HUDEP-2 (cell line): ENCODE data around the gene FNBP1.
A peak's percentile ranks its signal among the peaks of the same experiment; 100 is the strongest.
"Not testable (repeated sequence)": the region's sequence is repeated elsewhere in the genome, so short reads cannot be mapped to it uniquely, and the experiment has no call there.

Experiments
- DNase-seq, 76 experiments: peaks; one replicate each; lab custom pipeline; 2025; ENCODE audit not compliant: unreplicated experiment in 76 of 76; lab: John Stamatoyannopoulos, UW

Gene FNBP1

GRCh38 chr9:129899620-129900019, 143.4 kb downstream of the FNBP1 start:
- DNase-seq: no peak

DNA sequence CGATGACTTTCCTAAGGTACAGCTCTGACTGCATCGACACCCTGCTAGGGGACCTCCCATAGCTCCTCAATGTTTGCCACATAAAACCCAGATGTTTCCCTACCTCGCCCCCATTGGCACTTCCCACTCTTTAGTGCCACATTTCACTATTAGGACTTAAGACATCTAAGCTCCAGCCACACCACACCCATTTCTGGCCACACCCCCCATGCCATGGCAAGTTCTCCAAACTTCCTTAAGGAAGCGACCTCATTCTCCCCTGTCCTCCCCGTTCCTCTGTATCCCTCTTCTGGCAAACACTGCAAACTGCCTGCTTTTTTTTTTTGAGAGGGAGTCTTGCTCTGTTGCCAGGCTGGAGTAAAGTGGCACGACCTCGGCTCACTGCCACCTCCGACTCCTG, 144.8 kb downstream of the FNBP1 start:
- no peak for DNase-seq

- DNase-seq: no peak
Measured at GRCh38 chr9:129897263-129897662, 145.7 kb downstream of the FNBP1 start.

DNA sequence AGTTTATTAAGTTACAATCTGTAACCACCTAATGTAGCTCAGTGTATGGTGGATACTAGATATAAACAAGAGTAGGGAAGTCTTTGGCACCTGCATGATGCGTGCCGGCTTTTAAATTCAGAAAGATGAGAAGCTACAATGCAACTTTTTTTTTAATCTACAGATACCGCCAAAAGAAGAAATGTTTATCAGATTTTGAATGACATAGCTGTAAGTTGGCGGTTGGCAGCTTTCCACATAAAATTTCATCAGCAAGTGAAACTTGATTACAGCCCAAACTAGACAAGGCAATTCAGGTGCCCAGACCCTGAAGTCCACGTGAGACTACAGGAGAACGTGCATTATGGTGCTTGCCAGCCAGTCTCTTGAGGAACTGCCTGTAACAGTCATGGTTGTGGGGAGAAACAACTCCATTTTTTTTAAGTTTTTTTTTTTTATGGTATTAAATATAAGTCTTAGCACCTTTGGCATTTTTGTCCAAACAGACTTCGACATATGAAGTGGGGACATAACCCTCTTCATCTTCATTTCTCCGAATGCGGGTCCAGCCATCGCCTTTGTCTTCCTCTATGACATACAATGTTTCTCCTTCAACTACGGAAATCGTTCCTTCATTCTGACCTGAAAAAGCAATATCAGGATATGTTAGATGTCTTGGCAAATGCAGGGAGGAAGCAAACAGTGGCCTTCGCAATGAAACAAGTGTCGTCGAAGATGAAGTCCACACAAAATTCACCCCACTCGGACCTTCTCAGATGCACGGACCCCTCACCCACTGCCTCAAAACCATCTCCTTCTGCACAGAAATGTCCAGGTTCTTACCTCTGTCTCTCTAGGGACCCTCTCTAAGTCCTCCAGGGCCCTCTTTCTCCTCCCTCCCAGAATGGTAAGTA, 147.4 kb downstream of the FNBP1 start:
- peak in 39 of 76 experiments; percentile 3 to 63 (median 31) for DNase-seq

DNA sequence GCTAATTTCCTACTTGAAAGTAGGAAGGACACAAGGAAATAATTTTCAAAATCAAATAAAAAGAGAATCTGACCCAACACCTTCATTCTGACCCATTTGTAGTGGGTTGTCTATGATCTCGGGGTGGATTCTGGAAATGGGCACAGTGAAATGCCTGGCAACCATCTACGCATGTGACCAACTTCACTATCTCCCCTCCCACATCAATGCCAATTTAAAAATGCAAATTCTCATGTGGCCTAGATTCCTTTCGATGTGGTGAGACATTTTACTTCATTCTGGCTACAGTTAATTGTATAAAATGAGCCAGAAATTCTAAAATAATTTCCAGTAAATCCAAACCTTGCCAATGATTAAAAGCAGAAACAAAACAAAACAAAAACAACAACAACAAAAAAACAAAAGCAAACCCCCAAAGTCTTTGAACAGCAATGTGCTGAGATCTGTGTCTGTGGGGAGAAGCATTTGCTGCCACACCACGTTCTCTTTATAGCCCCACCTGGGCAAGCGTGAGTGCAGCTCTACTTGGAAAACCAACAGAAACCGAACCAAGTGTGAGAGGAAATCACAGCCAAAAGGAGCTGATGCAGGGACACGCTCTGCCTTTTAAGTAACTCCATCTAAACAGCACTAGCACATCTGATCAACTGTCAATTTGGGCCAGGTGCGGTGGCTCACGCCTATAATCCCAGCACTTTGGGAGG, 148.7 kb downstream of the FNBP1 start:
- DNase-seq: no peak

- DNase-seq: no peak
Measured at GRCh38 chr9:129891569-129891968, 151.4 kb downstream of the FNBP1 start.

DNA sequence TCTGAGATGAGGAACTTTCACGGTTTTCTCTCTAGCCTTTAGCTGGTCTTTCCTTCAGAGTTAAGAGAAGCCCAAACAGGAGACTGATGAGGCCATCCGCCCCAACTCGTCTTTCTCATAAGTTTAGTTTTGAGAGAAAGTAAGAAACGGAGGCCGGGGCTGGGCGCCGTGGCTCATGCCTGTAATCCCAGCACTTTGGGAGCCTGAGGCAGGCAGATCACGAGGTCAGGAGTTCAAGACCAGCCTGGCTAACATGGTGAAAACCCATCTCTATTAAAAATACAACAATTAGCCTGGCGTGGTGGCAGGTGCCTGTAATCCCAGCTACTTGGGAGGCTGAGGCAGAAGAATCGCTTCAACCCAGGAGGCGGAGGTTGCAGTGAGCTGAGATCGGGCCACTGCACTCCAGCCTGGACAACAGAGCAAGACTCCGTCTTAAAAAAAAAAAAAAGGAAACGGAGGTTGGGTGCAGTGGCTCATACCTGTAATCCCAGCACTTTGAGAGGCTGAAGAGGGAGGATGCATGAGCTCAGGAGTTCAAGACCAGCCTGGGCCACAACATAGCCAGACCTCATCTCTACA, 152.2 kb downstream of the FNBP1 start:
- DNase-seq: not testable (repeated sequence)

- DNase-seq: no peak
Measured at GRCh38 chr9:129889941-129890717, 152.9 kb downstream of the FNBP1 start.

- no peak for DNase-seq
Measured at GRCh38 chr9:129889122-129889940, 153.7 kb downstream of the FNBP1 start.

GRCh38 chr9:129888293-129889121, 154.5 kb downstream of the FNBP1 start:
- peak in 1 of 76 experiments; percentile 33 for DNase-seq

DNA sequence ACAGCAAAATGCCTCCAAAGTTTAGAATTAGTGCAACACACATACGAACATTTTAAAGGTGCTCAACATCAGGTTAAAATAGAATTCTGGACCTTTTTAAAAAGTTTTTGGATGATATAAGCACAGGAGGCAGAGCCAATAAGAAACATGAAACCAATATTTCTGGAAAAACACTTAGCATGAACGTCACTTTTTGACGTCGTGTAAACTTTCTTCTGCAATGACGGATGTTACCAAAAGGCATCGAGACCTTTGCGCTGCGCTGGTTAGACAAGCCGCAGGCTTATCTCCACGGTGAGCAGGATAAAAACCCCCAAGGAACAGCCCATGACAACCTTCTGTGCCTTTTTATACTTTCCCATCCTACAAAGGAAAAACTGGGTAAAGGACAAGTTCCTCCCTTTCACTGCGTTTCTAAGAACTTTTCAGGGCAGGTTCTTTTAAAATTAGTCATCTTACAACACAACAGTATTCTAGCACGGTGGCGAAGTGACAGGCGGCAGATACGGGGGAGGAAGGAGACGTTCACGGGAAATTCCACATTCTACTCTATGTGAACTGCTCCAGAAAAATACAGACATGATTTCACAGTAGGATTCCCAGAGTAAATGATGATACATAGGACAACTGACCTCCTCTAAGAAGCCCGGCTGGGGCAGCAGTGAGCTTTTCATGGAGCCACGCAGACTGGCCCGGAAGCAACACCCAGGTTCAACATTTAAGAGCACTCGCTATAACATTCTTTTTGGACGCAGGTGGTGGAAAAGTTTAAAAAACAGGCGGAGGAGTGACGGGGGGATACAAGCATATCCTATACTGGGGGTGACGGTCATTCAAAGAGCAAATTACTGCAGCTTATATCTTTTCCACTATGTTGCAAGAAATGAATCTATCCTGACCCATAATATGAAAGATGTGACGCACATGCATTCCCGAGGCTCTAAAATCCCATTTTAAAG, 155.4 kb downstream of the FNBP1 start:
- no peak for DNase-seq

DNA sequence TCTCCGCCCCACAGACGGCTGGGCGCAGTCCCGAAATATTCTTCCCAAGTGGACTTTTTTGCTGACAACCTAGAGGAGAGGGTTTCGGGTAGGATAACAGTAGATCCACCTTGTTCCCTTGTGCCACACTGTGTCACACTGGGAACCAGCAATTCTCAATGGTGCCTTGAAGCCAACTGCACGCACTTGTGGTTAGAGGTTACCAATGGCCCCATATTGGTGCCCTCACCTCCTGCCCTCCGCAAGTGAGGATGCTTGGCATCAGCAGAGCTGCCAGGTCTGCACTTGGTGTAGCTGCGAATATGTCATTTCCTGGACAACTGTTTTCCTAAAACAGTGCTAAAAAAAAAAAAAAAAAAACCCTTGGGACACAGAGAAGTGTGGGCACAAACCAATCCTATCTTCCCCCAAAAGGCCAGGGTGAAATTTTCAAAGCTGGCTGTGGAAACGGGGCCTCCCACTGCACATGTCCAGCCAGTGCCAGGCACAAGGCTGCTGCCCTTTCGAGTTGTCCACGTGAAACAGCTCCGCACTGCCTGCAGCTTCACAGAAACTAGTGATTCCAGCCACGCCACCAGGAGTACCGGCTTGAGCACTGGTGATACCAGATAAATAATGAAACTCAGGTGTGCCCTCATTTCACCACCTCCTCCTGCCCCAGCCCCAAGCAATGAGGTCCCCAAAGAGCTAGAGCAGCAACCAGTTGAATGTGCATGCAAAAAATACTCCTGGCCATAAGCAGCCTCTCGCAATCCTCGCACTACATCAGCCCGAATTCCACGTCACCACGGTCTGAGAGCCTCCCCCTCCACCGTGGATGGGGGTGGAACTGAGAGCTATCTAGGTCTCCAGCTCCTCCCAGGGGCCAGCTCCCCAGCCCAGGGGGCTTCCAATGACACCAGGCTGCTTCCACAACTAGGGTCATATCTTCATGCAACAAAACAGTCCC, 156.5 kb downstream of the FNBP1 start:
- DNase-seq: peak in 1 of 76 experiments; percentile 26

GRCh38 chr9:129885670-129886106, 157.3 kb downstream of the FNBP1 start:
- peak in 72 of 76 experiments; percentile 50 to 92 (median 84) for DNase-seq

- DNase-seq: peak in 50 of 76 experiments; percentile 8 to 86 (median 35)
Measured at GRCh38 chr9:129885018-129885669, 157.8 kb downstream of the FNBP1 start.

DNA sequence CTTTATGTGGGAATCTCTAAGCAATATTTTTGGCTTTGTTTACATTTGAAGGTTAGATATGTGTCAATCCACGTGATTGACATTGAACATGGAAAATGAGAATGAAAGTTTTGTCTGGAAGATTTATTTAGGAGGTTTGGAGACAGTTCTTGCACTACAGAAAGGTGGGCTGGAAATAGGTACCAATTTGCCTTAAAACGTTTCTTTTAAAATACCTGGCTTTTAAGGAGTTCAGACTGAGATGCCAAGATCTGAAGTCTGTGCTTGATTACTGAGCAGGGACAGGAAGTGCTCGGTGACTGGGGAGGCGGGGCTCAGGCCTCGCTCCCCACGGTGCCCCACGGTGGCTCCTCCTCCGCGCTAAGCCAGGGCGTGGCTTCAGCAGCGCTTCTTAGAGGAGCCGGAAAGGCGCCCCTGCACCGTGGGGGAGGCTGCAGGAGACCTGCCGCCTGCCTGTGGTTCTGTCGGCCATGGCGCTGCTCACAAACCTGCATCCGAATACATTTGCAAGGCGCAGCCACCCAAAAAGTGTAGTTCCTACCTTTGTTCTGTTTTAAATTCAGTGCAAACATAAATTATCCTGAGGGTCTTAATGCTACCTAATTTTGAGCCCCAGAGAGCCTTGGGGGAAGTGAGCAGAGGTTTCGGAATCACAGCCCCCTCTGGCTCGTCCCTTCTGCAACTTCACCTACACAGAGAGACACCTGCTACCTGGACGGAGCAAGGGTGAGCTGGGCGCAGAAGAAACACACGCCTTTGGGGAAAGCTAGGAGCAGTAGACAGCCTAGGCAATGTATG, 158.6 kb downstream of the FNBP1 start:
- DNase-seq: peak in 73 of 76 experiments; percentile 65 to 95 (median 89)
